GM19035 (cell line): ENCODE measurements around the gene FXYD7.
"Not testable (repeated sequence)": the region's sequence is repeated elsewhere in the genome, so short reads cannot be mapped to it uniquely, and the experiment has no call there.

ENCODE experiments used
- ATAC-seq: cut with Tn5 transposase; IDR thresholded peaks from one replicate; pipeline ENCODE4 v1.9.1; 2021; ENCODE audit not compliant: unreplicated experiment

The FXYD7 gene

DNA sequence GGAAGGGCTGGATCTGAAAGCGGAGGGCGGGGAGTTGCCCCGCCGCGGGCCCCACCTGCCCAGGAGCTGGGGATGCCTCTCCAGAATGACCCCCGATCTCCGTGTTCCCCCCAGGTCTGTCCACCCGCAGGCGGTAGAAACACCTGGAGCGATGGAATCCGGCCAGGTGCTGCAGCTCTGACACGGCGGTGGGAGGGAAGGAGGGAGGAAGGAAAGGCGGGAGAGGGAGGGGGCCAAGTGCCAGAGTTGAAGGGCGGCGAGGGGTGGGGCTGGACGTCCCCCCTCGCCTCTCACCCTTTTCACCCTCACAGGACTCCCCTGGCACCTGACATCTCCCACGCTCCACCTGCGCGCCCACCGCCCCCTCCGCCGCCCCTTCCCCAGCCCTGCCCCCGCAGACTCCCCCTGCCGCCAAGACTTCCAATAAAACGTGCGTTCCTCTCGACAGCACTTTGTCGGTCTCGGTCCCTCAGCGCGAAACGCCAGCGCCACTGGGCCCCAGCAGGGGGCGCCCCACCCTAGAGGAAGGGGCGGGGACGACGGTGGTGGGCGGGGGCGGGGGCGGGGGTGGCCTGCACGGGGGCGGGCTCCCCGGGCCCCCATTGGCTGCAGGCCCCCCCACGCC, 337 bp upstream of the FXYD7 start:
- ATAC-seq = no peak

DNA sequence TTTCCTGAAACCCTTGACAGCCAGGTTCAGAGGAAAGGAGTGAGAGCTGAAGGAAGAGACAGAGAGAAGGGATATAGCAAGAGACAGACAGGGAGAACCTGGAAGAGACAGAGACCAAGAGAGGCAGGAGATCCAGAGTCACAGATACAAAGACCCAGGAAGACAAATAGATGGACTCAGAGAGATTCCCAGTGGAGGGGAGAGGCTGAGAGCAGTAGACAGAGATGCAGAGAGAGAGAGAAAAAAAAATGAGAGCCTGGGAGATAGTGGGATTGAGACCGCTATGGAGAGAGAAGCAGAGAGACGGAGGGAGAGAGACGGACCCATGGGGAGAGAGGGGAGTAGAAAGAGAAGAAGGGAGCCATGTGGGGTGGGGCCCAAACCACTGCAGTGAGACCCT, 763 bp downstream of the FXYD7 start:
- ATAC-seq = no peak

DNA sequence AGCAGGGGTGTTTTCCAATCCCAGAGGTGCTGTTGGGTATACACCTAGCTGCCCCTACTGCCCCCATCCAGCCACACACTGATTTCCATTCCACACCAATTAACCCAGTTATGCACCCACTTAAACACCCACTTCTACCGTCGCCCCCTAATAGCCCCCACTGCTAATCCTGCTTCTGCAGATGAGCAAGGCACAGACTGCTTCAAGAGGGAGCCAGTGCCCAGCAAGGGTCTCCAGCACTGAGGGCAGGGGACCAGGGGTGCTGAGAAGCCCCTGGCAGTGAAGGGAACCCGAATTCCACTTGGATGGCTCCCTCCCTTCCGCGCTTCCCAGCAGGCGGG, 1.2 kb downstream of the FXYD7 start:
- ATAC-seq = no peak

DNA sequence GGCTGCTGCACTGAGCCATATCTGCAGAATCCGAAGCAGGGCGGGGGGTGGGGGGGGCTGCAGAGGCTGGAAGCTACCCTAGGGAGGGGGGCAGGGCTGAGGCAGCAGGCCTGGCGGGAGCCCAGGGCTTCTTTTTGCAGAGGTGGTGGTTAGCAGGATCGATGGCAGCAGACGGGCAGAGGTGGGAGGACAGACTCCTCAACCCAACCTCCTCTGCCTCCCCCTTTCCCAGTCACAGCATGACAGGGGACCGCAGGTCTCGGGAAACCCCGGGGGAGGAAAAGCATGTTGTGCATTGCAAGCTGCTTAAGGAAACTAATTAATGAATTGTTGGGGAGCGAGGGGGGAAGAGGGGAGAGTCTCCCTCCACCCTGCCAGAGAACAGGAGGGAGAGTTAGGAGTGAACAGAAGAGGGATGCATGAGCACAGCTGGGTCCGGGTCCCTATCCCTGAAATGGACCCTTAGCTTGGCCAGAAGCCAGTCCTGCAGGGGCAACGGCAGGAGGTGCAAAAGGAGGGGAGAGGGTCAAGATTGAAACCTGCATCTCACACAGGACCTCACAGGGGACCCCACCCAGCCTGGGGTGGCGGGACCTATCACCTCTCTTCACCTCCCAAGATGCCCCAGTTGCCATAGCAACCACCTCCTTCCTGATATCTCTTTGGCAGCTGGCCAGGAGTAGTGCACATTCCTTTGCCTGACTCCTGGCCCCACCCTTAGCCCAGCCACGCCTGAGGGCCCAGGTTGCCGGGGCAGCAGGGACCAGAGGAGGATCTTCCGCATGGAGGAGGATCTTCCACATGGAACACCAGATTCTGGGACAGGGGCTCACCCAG, 1.8 kb downstream of the FXYD7 start:
- ATAC-seq = no peak

DNA sequence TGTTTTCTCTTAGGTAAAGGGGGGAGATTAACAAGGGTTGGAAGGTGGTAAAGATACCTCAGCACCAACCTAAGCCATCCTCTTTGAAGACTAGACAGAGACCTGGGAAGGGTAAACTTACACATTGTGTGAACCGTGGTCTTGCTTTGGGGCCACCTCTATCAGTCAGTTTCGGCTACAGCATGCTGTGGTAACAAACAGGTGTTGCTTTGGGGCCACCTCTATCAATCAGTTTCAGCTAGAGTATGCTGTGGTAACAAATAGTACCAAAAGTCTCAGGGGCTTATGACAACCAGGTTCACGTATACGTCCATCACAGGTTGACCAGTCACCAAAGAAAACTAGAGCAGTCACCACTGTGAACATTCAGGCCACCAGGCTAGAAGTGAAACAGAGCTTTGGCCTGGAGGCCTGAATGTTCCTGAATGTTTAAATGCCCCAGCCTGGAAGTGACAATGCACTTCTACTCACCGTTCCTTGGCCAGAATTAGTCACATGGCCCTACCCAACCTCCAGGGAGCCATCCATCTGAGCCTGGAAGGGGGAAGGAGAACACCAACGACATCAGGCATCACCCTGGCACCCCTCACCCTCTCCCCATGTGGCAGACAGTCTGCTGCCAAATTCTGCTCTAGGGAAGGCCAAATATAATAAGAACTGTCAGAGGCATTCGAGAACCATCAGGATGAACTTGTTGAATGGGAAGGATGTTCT, 3.8 kb downstream of the FXYD7 start:
- ATAC-seq = no peak

DNA sequence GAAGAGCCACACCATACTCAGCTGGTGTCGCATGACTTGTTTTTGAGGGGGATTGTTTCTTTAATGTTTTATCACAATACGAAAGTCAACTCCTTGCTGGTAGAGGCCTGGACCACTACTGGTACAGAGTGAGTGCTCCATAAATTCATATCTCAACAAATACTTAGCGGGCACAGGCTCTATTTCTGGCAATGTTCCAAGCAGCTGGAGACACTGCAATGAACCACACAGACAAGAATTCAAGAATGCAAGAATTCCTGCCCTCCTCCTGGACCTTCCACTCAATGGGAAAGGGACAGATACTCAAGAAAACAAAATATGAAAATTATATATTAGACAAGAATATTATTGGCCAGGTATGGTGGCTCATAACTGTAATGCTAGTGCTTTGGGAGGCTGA, 6.4 kb downstream of the FXYD7 start:
- ATAC-seq = no peak

DNA sequence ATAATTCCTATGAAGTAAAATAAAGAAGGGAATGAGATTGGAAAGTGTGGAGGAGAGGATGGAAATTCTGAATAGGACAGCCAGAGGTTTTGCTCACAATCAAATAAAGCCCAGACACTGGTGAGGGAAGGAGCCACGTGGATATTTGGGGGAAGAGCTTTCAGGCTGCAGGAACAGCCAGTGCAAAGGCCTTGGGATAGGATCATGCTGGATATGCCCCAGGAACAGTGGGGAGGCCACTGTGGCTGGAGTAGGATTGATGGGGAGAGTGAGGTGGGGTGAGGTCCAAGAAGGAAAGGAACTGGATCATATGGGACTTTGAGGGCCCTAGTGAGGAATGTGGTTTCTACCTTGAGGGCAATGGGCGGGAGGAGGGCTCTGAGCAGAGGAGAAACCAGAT, 7.4 kb downstream of the FXYD7 start:
- ATAC-seq = no peak

DNA sequence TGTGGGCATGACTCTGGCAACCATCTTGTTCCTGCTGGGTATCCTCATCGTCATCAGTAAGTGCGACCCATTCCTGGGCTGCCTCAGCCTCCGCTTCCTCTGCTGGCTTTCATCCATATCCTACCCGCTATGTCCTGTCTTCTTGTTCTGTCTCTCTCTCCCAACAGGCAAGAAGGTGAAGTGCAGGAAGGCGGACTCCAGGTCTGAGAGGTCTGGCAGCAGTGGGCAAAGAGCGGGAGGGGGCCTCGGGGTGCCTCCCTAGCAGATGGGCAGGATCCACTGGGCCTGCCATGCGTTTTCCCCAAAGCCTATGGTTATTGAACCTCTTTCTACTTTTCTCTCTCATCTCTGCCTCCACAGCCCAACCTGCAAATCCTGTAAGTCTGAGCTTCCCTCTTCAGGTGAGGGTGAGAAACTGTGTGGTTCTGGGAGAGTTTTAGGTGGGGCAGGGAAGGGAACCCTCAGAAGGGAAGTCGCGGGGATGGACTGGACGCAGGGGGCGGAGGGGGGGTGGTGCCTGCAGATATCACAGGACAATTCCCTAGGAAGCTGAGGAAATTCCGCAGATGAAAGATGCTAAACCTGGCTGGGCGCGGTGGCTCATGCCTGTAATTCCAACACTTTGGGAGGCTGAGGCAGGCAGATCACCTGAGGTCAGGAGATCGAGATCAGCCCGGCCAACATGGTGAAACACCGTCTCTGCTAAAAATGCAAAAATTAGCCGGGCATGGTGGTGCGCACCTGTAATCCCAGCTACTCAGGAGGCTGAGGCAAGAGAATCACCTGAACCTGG, 8.4 kb downstream of the FXYD7 start:
- ATAC-seq = no peak

DNA sequence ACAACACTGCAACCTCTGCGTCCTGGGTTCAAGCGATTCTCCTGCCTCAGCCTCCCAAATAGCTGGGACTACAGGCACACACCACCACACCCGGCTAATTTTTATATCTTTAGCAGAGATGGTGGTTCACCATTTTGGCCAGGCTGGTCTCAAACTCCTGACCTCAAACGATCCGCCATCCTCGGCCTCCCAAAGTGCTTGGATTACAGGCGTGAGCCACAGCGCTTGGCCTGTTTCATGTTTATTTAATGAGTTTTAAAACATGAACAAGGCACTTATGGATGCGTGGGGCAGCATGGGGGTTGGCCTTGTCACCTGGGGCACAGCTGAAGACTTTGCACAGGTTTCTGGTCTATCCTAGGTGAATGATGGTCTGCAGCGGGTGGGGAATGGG, 10.1 kb downstream of the FXYD7 start:
- not testable (repeated sequence) for ATAC-seq

DNA sequence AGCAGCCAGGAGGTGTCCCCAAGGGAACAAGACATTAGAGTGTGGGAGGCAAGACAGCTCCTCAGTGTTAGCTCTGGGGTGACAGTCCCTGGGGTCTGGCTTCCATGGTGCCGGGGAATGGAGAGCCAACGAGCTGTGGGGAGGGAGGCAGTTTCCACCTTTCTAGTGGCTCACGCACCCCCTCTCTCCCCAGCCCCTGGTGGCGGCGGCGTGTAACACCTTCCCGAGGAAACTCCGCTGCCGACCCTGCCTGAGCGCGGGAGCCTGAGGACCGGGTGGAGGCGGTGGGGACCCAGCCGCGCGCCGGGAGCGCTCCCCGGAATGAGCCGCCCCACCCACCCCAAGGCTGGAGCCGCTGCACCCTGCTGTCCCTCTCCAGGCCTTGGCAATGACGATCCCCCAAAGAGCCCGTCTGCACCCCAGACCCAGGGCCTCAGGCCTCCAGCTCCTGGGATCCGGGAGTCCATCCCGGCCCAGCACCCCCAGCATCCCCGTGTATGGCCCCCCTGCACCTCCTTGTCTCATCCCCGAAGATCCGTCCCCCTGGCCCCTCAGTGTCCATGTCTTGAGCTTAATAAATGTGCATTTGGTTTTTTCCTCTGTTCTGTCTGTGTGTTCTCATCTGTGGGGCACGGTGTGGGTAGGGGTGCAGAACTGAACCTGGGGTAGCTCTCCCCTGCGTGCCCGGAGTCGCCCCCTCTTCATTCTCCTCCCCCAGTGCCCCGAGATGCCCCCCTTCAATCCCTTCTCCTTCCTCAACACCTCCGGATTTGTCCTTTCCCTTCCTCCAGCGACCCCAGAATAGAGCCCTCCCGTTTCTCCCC, 10.9 kb downstream of the FXYD7 start:
- ATAC-seq = no peak

DNA sequence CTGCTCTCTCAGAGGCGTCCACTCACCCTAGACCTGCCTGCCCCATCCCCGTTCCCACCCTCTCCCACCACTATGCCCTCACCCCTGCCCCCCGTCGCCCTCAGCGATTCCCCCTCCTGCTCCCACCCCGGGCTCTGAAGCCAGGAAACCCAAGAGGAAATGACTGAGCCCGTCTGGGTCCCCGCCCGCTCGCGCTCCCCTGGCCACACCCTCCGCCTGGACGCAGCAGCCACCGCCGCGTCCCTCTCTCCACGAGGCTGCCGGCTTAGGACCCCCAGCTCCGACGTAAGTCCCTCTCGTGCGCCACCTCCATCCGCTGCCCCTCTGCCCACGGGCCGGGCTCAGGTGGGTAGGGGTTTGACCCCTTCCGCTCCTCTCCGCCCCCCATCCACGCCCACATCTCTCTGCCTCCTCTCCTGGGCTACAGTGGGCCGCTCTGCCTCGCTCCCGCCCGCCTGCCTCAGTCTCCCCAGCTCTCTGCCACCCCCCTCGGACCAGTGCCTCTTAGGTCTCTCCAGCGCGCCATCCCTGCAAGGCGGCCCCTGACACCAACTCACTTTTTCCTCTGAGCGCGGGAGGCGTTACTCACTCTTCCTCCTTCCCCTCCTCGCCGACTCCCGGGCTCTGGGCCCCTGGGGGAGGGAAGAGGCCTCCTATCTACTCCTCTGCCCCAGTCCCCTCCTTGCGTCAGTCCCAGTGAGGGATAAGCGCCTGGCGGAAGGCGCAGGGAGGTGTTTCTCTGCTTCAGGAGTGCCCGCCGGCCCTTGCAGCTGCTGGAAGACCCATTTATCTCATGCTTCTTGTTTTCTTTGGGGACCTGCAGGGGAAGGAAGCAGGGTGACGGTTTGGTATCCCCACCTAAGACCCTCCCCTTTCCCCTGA, 11.7 kb downstream of the FXYD7 start, which contains the start of gene FXYD5:
Gene FXYD5, plus strand, starts transcription at position 211 of the 882 bp plus-strand sequence. CDS start 816 bp downstream, outside the sequence.
- ATAC-seq = no peak

DNA sequence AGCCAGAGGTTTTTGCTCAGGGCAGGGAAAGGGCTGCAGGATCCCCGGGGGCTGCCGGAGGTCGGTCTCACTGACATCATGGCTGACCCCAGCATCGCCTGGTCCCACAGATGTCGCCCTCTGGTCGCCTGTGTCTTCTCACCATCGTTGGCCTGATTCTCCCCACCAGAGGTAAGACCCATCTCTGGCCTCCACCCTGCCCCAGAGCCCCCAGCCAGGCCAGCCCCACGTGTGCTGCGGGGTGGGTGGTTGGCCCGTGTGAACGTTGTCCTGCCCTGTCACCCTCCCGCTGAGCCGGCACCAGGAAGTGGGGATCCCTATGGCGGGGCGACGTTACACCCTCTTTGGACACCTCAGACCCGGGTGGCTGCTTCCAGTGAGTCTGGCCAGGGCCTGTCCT, 12.4 kb downstream of the FXYD7 start:
- no peak for ATAC-seq

DNA sequence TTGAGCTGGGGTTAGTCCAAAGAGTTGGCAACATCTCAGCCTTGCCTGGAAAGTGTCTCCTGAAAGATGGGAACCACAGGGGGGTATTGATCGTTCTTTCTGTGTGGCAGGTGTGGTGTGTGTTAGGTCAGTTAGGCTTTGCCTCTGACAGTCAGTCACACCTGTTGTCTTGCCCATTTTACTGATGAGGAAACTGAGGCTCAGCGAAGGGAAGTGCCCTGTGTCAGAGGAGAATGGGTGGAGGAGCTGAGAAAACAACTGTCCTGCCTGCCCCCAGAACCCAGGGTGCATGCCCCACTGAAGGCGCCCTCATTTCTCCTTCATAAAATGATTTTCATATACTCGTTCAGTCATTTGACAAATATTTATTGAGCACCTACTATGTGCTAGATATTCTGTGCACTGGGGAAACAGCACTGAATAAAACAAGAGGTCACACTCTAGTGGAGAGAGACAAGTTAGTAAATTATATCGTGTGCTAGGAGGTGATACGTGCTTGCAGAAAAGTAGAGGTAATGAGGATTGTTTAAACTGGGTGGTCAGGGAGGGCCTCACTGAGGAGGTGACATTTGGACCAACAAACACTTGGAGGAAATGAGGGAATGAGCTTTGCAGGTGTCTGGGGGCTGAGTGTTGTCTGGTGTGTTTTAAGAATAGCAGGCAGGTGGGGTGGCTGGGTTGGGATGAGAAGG, 13.1 kb downstream of the FXYD7 start:
- no peak for ATAC-seq

DNA sequence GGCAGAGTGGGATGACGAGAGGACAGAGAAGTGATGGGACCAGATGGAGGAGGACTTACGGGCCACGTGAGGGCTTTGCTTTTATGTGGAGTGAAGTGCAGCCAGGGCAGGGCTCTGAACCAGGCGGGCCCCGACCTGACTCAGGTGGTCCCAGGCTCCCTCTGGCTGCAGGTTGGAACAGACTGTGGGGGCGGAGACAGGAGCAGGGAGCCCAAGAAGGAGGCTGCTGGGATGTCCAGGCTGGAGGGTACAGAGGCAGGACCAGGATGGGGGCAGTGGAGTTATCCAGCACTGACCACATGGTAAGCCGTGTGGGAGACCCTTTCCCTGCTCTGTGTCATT, 13.6 kb downstream of the FXYD7 start:
- ATAC-seq = no peak

DNA sequence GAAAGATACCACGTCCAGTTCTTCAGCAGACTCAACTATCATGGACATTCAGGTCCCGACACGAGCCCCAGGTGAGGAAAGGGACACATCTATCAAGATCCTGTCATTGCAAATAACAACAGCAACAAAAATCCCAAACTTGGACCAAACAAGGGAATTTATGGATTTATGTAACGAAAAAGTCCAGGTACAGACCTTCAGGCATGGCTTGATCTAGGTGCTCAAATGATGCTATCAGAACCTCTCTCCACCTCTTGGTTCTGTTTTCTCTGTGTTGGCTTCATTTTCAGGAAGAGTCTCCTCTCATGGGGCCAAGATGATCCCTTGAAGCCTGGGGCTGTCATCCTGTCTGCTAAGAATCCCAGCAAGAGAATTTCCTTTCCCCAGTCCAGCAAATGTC, 14.4 kb downstream of the FXYD7 start:
- no peak for ATAC-seq

DNA sequence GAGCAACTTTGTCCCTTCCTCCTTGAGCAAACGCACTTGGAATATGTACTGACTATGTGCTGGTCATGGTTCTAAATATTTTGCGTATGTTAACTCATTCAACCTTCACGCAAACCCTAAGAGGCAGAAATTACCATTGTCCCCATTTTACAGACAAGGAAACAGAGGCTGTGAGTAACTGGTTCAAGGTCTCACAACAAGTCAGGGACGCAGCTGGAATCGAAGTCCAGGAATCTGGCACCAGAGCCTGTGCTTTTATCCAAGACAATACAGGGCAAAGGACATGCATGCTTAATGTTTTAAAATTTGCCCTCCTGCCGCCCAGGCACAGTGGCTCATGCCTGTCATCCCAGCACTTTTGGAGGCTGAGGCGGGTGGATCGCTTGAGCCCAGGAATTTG, 16.6 kb downstream of the FXYD7 start:
- no peak for ATAC-seq

DNA sequence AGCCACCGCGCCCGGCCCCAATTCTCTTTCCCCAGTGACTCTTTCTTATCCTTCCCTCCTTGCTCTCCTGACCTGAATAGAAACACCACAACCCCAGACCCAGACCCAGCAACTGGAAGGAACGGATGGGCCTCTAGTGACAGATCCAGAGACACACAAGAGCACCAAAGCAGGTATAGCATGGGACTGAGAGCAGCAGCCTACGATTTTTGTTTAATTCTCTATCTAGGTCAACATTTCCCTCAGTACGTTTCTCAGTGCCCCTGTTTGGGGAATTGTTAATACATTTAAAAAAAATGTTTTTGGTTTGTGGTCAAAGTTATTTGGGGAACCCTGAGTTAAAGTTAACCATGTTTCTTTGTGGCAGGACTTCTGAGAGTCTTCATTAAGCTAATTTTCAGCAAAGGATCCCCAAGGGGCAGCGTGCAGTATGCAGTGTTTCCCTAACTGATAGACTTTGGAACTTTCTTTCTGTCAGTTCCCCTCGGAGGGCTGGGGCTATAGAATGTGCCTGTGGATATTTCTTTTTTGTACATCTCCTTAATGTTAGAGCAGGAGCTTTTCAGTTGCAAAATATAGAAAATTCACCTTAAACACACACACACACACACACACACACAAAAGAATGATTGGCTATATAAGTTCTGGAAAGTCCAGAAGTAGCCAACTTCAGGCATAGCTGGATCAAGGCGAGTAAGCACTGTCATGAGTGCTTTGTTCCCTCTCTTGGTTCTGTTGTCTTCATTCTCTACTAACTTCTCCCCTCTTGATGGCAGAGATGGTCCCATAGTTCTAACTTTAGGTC, 17.8 kb downstream of the FXYD7 start:
- no peak for ATAC-seq

DNA sequence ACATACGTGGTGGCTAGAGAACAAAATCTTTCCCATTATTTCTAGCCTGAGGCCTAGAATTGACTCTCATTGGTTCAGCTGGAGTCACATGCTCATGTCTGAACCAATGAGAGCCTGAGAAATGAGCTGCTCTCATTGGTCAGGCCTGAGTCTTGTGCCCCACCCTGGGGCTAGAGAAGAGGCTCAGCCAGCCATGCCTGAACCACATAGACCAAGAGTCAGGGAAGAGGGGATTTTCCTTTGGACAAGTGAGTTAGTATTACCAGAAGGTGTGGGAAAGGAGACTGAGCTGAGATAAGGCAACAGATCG, 18.3 kb downstream of the FXYD7 start:
- ATAC-seq = no peak
